ENCODE data around the gene CTU2. TPM values are rescaled to one million over a fixed set of nuclear protein-coding genes. Genes with fewer than 3 reads are reported as not detected.

CTU2 gene
- polyA plus RNA-seq, 1 donor (not counting 4 experiments of a cell fraction or from before 2014, with no cell fraction given): 6.3 TPM

DNA sequence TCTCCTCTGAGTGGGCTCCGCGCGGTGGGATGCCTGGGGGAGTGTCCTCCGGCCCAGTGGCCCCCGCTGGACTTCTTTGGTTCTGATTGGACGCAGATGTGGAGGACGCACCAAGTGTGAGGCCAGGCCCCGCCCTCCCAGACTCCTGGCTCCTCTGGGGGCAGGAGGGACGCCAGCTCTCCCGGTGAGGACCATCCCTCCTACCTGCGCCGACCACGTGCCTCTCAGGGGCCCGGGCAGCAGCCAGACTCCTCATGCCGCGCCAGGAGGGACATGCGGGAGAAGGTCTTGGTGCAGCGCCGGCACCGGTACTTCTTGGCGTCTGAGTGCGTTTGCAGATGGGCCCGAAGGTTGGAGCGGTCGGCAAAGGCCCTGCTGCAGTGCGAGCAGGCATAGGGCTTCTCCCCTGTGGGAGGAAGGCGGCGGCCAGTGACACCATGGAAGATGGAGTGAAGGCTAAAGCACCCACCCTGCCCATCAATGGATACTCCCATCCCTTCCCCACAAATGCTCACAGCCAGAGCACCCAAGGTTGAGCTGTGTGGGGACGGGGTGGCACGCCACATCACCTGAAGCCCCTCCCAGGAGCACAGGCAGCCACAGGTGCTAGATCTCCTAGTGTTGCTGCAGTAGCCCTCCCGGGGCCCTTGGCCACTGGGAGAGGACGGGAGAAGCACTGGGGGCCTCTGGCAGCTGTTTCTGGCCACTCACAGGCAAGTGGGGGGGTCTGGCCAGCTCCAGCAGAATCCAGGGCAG lies 27.9 kb upstream of the CTU2 start:
- no peak overlapping the region for H3K27ac ChIP-seq (ENCODE audit: control insufficient read depth, insufficient read depth, low read length)
- H3K27me3 ChIP-seq (ENCODE audit: control insufficient read depth, extremely low read depth, insufficient read depth, low read length): peaks cover 16% of the 10 kb centered on the region
- H4K20me1 ChIP-seq (ENCODE audit: control insufficient read depth, extremely low read depth, insufficient read depth, low read length): no peaks in the 10 kb centered on the region

DNA sequence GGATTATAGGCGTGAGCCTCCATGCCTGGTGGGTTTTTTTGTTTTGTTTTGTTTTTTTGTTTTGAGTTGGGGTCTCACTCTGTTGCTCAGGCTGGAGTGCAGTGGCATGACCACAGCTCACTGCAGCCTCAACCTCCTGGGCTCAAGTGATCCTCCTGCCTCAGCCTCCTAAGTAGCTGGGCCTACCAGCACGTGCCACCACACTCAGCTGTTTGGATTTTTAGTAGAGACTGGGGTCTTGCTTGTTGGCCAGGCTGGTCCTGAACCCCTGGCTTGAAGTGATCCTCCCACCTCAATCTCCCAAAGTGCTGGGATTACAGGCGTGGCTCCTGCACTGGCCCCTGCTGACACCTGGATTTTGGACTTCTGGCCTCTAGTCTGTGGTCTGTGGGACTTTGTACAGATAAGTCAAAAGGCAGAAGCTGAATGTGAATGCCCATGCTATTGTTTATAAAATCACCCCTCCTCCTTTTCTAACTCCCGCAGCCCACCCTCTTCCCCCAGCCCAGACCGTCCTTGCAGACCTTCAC lies 25.7 kb upstream of the CTU2 start:
- H3K27me3 ChIP-seq (ENCODE audit: control insufficient read depth, extremely low read depth, insufficient read depth, low read length): peaks cover 31% of the 10 kb centered on the region
- no peak overlapping the region for H2AFZ ChIP-seq (ENCODE audit: control insufficient read depth, low read length)
- no peaks in the 10 kb centered on the region for H3K9me3 ChIP-seq (ENCODE audit: control insufficient read depth, low read depth, low read length)
- no peaks in the 10 kb centered on the region for H3K9me1 ChIP-seq (ENCODE audit: control insufficient read depth, extremely low read depth, insufficient read depth, low read length)
- dilution Hi-C loops (cut with MboI; ENCODE audit: extremely low pct_ligation_motif_present, low sequenced_read_pairs): no loop called here
- H3K4me3 ChIP-seq (ENCODE audit: control insufficient read depth in 2 of 3, extremely low read depth in 1 of 3, insufficient read depth in 2 of 3, low read depth in 1 of 3, low read length in 3 of 3): no peak overlapping the region
- H4K20me1 ChIP-seq (ENCODE audit: control insufficient read depth, extremely low read depth, insufficient read depth, low read length): no peaks in the 10 kb centered on the region
- peaks cover 7% of the 10 kb centered on the region for H3K4me1 ChIP-seq (ENCODE audit: control insufficient read depth, extremely low read depth, insufficient read depth, low read length)
- TF ChIP-seq, protein P1, sequence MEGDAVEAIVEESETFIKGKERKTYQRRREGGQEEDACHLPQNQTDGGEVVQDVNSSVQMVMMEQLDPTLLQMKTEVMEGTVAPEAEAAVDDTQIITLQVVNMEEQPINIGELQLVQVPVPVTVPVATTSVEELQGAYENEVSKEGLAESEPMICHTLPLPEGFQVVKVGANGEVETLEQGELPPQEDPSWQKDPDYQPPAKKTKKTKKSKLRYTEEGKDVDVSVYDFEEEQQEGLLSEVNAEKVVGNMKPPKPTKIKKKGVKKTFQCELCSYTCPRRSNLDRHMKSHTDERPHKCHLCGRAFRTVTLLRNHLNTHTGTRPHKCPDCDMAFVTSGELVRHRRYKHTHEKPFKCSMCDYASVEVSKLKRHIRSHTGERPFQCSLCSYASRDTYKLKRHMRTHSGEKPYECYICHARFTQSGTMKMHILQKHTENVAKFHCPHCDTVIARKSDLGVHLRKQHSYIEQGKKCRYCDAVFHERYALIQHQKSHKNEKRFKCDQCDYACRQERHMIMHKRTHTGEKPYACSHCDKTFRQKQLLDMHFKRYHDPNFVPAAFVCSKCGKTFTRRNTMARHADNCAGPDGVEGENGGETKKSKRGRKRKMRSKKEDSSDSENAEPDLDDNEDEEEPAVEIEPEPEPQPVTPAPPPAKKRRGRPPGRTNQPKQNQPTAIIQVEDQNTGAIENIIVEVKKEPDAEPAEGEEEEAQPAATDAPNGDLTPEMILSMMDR (optimal IDR thresholded peaks at IDR 0.05 in 1 of 3, IDR thresholded peaks at IDR 0.05 in 1 of 3, conservative IDR thresholded peaks at IDR 0.05 in 1 of 3; ENCODE audit: extremely low read depth in 1 of 3, insufficient read depth in 2 of 3, low read length in 3 of 3): no peak
- TF ChIP-seq EZH2 (IDR thresholded peaks at IDR 0.05; ENCODE audit: low read length): no peak
- no peak overlapping the region for H3K27ac ChIP-seq (ENCODE audit: control insufficient read depth, insufficient read depth, low read length)
- no peak overlapping the region for H3K9ac ChIP-seq (ENCODE audit: control insufficient read depth, extremely low read depth, insufficient read depth, low read length)
- H3K36me3 ChIP-seq (ENCODE audit: control insufficient read depth in 2 of 2, extremely low read depth in 1 of 2, insufficient read depth in 2 of 2, low read length in 2 of 2): no peaks in the 10 kb centered on the region
- no peak for FAIRE-seq
- H3K79me2 ChIP-seq (ENCODE audit: control insufficient read depth, insufficient read depth, low read length): no peaks in the 10 kb centered on the region
- DNase-seq (ENCODE audit: low read depth, low spot score): no peak
- no peak overlapping the region for H3K4me2 ChIP-seq (ENCODE audit: control insufficient read depth, extremely low read depth, insufficient read depth, low read depth, low read length)

More for the DNA sequence above, 27.9 kb upstream of the CTU2 start:
- no peak overlapping the region for H2AFZ ChIP-seq (ENCODE audit: control insufficient read depth, low read length)
- peaks cover 0 to 6% of the 10 kb centered on the region in 2 experiments for H3K36me3 ChIP-seq (ENCODE audit: control insufficient read depth in 2 of 2, extremely low read depth in 1 of 2, insufficient read depth in 2 of 2, low read length in 2 of 2)
- no peak for DNase-seq (ENCODE audit: low read depth, low spot score)
- H3K4me2 ChIP-seq (ENCODE audit: control insufficient read depth, extremely low read depth, insufficient read depth, low read depth, low read length): no peak overlapping the region
- no peak overlapping the region for H3K4me3 ChIP-seq (ENCODE audit: control insufficient read depth in 2 of 3, extremely low read depth in 1 of 3, insufficient read depth in 2 of 3, low read depth in 1 of 3, low read length in 3 of 3)
- H3K79me2 ChIP-seq (ENCODE audit: control insufficient read depth, insufficient read depth, low read length): no peaks in the 10 kb centered on the region
- no peak overlapping the region for H3K9ac ChIP-seq (ENCODE audit: control insufficient read depth, extremely low read depth, insufficient read depth, low read length)
- no peaks in the 10 kb centered on the region for H3K9me1 ChIP-seq (ENCODE audit: control insufficient read depth, extremely low read depth, insufficient read depth, low read length)
- no peaks in the 10 kb centered on the region for H3K9me3 ChIP-seq (ENCODE audit: control insufficient read depth, low read depth, low read length)
- TF ChIP-seq EZH2 (IDR thresholded peaks at IDR 0.05; ENCODE audit: low read length): no peak
- TF ChIP-seq, protein P1 (optimal IDR thresholded peaks at IDR 0.05 in 1 of 3, IDR thresholded peaks at IDR 0.05 in 1 of 3, conservative IDR thresholded peaks at IDR 0.05 in 1 of 3; ENCODE audit: extremely low read depth in 1 of 3, insufficient read depth in 2 of 3, low read length in 3 of 3): no peak
- no peak for FAIRE-seq
- dilution Hi-C loops (cut with MboI; ENCODE audit: extremely low pct_ligation_motif_present, low sequenced_read_pairs): no loop called here
- H3K4me1 ChIP-seq (ENCODE audit: control insufficient read depth, extremely low read depth, insufficient read depth, low read length): no peaks in the 10 kb centered on the region

Measured in keratinocyte (primary cell).